ENCODE results near the gene PDCD11. TPM values are rescaled to one million over a fixed set of nuclear protein-coding genes. Genes with fewer than 3 reads are reported as not detected.
A peak's percentile ranks its signal among the peaks of the same experiment; 100 is the strongest.
"Not testable (repeated sequence)": the region's sequence is repeated elsewhere in the genome, so short reads cannot be mapped to it uniquely, and the experiment has no call there.

The PDCD11 gene
- total RNA-seq, 1 donor from 2014 or later: 21.6 TPM

GRCh38 chr10:103479135-103479534, 82.7 kb downstream of the PDCD11 start, which contains the start of gene CALHM3:
TSS of gene CALHM3 (minus strand) at chr10:103479240. CDS start at chr10:103479032, 208 bp downstream.
- ATAC-seq: peak in 1 of 2 donors; percentile 59
- DNase-seq: no peak
- TF ChIP-seq CTCF (IDR thresholded peaks at IDR 0.05): no peak

GRCh38 chr10:103480521-103480920, 84.1 kb downstream of the PDCD11 start:
- Histone ChIP-seq H3K27ac (no peak overlapping the region), H3K27me3 (ENCODE audit: low read depth) (no peaks in the 10 kb centered on the region), H3K4me1 (no peaks in the 10 kb centered on the region), H3K9me3 (no peaks in the 10 kb centered on the region), H3K36me3 (no peaks in the 10 kb centered on the region), H3K4me3 (no peak overlapping the region)
- DNase-seq (no peak), ATAC-seq (no peak)
- intact Hi-C loops (cut with DNase I): loop anchor here (10.0 kb wide), 1 partner anchor 66 kb away; no protein-coding TSS in a partner anchor
- TF ChIP-seq CTCF (IDR thresholded peaks at IDR 0.05): no peak

More at GRCh38 chr10:103479135-103479534, 82.7 kb downstream of the PDCD11 start, which contains the start of gene CALHM3:
- intact Hi-C loops (cut with DNase I): no loop called here
- no peaks in the 10 kb centered on the region for H3K9me3 ChIP-seq
- H3K4me3 ChIP-seq: no peak within 1 kb of the TSS
- H3K27me3 ChIP-seq (ENCODE audit: low read depth): no peaks in the 10 kb centered on the region
- no peak within 1 kb of the TSS for H3K27ac ChIP-seq
- no peaks in the 10 kb centered on the region for H3K4me1 ChIP-seq
- H3K36me3 ChIP-seq: no peaks in the 10 kb centered on the region

GRCh38 chr10:103481974-103482531, 85.6 kb downstream of the PDCD11 start:
- peak; percentile 66 for ATAC-seq
- DNase-seq: no peak

GRCh38 chr10:103486635-103487409, 90.4 kb downstream of the PDCD11 start:
- H3K9me3 ChIP-seq; H3K4me3 ChIP-seq; H3K4me1 ChIP-seq; H3K27ac ChIP-seq; ATAC-seq; DNase-seq; H3K27me3 ChIP-seq (ENCODE audit: low read depth); H3K36me3 ChIP-seq: not testable (repeated sequence)
- intact Hi-C loops (cut with DNase I): loop anchor here (10.0 kb wide), 1 partner anchor 72 kb away; no protein-coding TSS in a partner anchor

More at GRCh38 chr10:103481974-103482531, 85.6 kb downstream of the PDCD11 start:
- no peak overlapping the region for H3K27ac ChIP-seq
- H3K4me3 ChIP-seq: no peak overlapping the region
- H3K27me3 ChIP-seq (ENCODE audit: low read depth): no peaks in the 10 kb centered on the region
- H3K9me3 ChIP-seq: no peaks in the 10 kb centered on the region
- TF ChIP-seq CTCF (IDR thresholded peaks at IDR 0.05): peak; percentile 68
- intact Hi-C loops (cut with DNase I): loop anchor here (10.0 kb wide), 1 partner anchor 67 kb away; no protein-coding TSS in a partner anchor
- no peaks in the 10 kb centered on the region for H3K4me1 ChIP-seq
- no peaks in the 10 kb centered on the region for H3K36me3 ChIP-seq

- no peaks in the 10 kb centered on the region for H3K36me3 ChIP-seq
- no peaks in the 10 kb centered on the region for H3K27me3 ChIP-seq (ENCODE audit: low read depth)
- no peak overlapping the region for H3K4me3 ChIP-seq
- intact Hi-C loops (cut with DNase I): loop anchor here (10.0 kb wide), 1 partner anchor 73 kb away; no protein-coding TSS in a partner anchor
- no peak overlapping the region for H3K27ac ChIP-seq
- no peaks in the 10 kb centered on the region for H3K9me3 ChIP-seq
- ATAC-seq: no peak
- no peak for DNase-seq
- H3K4me1 ChIP-seq: peaks cover 4% of the 10 kb centered on the region
- TF ChIP-seq CTCF (IDR thresholded peaks at IDR 0.05): no peak
Observed at GRCh38 chr10:103487410-103487708, 90.9 kb downstream of the PDCD11 start.

- H3K4me1 ChIP-seq: peaks cover 17% of the 10 kb centered on the region
- H3K27me3 ChIP-seq (ENCODE audit: low read depth): peaks cover 31% of the 10 kb centered on the region
- TF ChIP-seq CTCF (IDR thresholded peaks at IDR 0.05): no peak
- no peak overlapping the region for H3K4me3 ChIP-seq
- H3K36me3 ChIP-seq: no peaks in the 10 kb centered on the region
- DNase-seq (no peak), ATAC-seq (no peak)
- no peak overlapping the region for H3K27ac ChIP-seq
- no peaks in the 10 kb centered on the region for H3K9me3 ChIP-seq
- intact Hi-C loops (cut with DNase I): no loop called here
Observed at GRCh38 chr10:103490986-103491314, 94.5 kb downstream of the PDCD11 start.

Data from lower lobe of right lung (tissue), 2 donors.